ENCODE data around the gene EMID1.

The EMID1 gene

GRCh38 chr22:29260601-29261315 is 55.1 kb downstream of the EMID1 start:
- no peak for DNase-seq

GRCh38 chr22:29263791-29264276 is 58.1 kb downstream of the EMID1 start:
- no peak for DNase-seq

- DNase-seq = no peak
Measured at GRCh38 chr22:29265305-29265704, 59.6 kb downstream of the EMID1 start.

GRCh38 chr22:29265929-29266328 is 60.2 kb downstream of the EMID1 start:
- DNase-seq = no peak

GRCh38 chr22:29266564-29267461 is 61.1 kb downstream of the EMID1 start:
- no peak for DNase-seq

- no peak for DNase-seq
Measured at GRCh38 chr22:29267462-29267857, 61.8 kb downstream of the EMID1 start.

GRCh38 chr22:29267858-29268510 is 62.3 kb downstream of the EMID1 start, which contains the start of the genes EWSR1 and RHBDD3:
Gene EWSR1, plus strand, starts transcription at chr22:29268268. Its CDS starts 69 bp downstream, at chr22:29268337.
Gene RHBDD3, minus strand, starts transcription at chr22:29267981. Its CDS starts 2,355 bp downstream, at chr22:29265626.
- DNase-seq = peak; percentile 95

- DNase-seq = peak; percentile 32
Measured at GRCh38 chr22:29268511-29269229, 63.0 kb downstream of the EMID1 start.

- DNase-seq = no peak
Measured at GRCh38 chr22:29269230-29269604, 63.5 kb downstream of the EMID1 start.

- no peak for DNase-seq
Measured at GRCh38 chr22:29269731-29270474, 64.2 kb downstream of the EMID1 start.

GRCh38 chr22:29270475-29271271 is 65.0 kb downstream of the EMID1 start:
- DNase-seq = no peak

- DNase-seq = no peak
Measured at GRCh38 chr22:29272624-29273023, 66.9 kb downstream of the EMID1 start.

GRCh38 chr22:29275167-29275566 is 69.5 kb downstream of the EMID1 start:
- no peak for DNase-seq

- DNase-seq = no peak
Measured at GRCh38 chr22:29275819-29276565, 70.3 kb downstream of the EMID1 start.

GRCh38 chr22:29277927-29278326 is 72.2 kb downstream of the EMID1 start:
- no peak for DNase-seq

GRCh38 chr22:29284196-29284595 is 78.5 kb downstream of the EMID1 start:
- no peak for DNase-seq

- DNase-seq = no peak
Measured at GRCh38 chr22:29288837-29289236, 83.1 kb downstream of the EMID1 start.

- DNase-seq = no peak
Measured at GRCh38 chr22:29290061-29290460, 84.4 kb downstream of the EMID1 start.

- no peak for DNase-seq
Measured at GRCh38 chr22:29291215-29291614, 85.5 kb downstream of the EMID1 start.

- no peak for DNase-seq
Measured at GRCh38 chr22:29292379-29292778, 86.7 kb downstream of the EMID1 start.

All from activated CD4-positive, alpha-beta T cell treated with anti-CD3 and anti-CD28 coated beads, Interleukin-2, amount 50 U/mL, for 1 hour (primary cell).